ENCODE measurements around the gene TRAPPC4. TPM values are rescaled to one million over a fixed set of nuclear protein-coding genes. Genes with fewer than 3 reads are reported as not detected.
A peak's percentile ranks its signal among the peaks of the same experiment; 100 is the strongest.

Gene TRAPPC4
- total RNA-seq, 1 experiment from 2014 or later: 110 TPM

DNA sequence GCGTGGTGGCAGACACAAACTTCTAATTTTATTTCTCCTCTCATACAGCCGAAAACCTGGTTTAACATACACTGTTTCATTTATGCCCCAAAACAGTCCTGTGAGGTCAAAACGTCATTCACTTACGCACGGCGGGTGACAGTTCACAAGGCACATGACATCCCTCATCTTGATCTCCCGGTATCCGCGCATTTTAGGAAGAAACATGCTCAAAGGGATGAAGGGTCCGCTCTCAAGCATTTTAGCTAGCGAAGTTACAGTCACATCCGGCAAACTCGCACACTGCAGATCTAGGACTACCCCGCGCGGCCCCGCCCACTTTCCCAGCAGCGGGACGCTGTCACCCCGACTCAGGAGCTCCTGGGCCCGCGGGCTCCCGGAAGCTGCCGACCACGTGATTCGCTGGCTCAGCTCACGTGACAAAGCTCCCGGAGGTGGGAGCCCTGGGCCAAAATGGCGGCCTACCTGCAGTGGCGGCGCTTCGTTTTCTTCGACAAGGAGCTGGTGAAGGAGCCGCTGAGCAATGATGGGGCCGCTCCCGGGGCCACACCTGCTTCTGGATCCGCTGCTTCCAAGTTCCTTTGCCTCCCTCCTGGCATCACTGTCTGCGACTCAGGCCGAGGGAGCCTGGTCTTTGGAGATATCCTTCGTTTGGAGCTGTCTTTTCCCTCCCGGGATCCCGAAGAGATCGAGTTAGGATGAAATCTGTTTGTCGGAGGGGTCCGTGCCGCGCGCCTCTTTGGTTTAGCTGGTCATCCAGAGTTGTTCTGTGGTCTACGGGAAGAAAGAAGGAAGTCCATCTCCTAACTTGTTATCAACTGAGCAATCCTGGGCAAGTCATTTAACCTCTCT lies 49.0 kb downstream of the TRAPPC4 start, which contains the start of gene VPS11:
Gene VPS11 (plus strand): TSS at position 448 of the 852 bp plus-strand sequence. CDS start 6 bp downstream, at position 454.
- peak; percentile 98 for DNase-seq (ENCODE audit: low read depth)

Other genes starting within 250 kb of the TRAPPC4 start
- gene DDX6, start 227.6 kb upstream of the TRAPPC4 start, total RNA-seq (2014; rRNA removed; shearing (Covaris generic)): 42.1 and 46.7 TPM in 2 replicates
- gene CXCR5, start 134.9 kb upstream of the TRAPPC4 start, total RNA-seq (2014; rRNA removed; shearing (Covaris generic)): not detected in 2 replicates
- 3.9 and 5.4 TPM in 2 replicates for gene BCL9L, start 92.8 kb upstream of the TRAPPC4 start, total RNA-seq (2014; rRNA removed; shearing (Covaris generic))
- gene UPK2, start 62.5 kb upstream of the TRAPPC4 start, total RNA-seq (2014; rRNA removed; shearing (Covaris generic)): not detected in 2 replicates
- gene FOXR1, start 47.0 kb upstream of the TRAPPC4 start, total RNA-seq (2014; rRNA removed; shearing (Covaris generic)): not detected in 2 replicates
- gene CENATAC, start 20.6 kb upstream of the TRAPPC4 start, total RNA-seq (2014; rRNA removed; shearing (Covaris generic)): 27.3 and 40.2 TPM in 2 replicates
- 1,318 and 1,710 TPM in 2 replicates for gene RPS25, start 423 bp upstream of the TRAPPC4 start, total RNA-seq (2014; rRNA removed; shearing (Covaris generic))
- 12.7 and 18.9 TPM in 2 replicates for gene SLC37A4, start 12.1 kb downstream of the TRAPPC4 start, total RNA-seq (2014; rRNA removed; shearing (Covaris generic))
- gene HYOU1, start 38.4 kb downstream of the TRAPPC4 start, total RNA-seq (2014; rRNA removed; shearing (Covaris generic)): 172 and 186 TPM in 2 replicates
- 10.3 and 13.2 TPM in 2 replicates for gene VPS11, start 49.1 kb downstream of the TRAPPC4 start, total RNA-seq (2014; rRNA removed; shearing (Covaris generic))
- gene HMBS, start 66.1 kb downstream of the TRAPPC4 start, total RNA-seq (2014; rRNA removed; shearing (Covaris generic)): 2.0 and 6.0 TPM in 2 replicates
- 32.0 and 38.3 TPM in 2 replicates for gene DPAGT1, start 83.1 kb downstream of the TRAPPC4 start, total RNA-seq (2014; rRNA removed; shearing (Covaris generic))
- gene C2CD2L, start 88.6 kb downstream of the TRAPPC4 start, total RNA-seq (2014; rRNA removed; shearing (Covaris generic)): 1.7 and 10.6 TPM in 2 replicates
- gene HINFP, start 102.8 kb downstream of the TRAPPC4 start, total RNA-seq (2014; rRNA removed; shearing (Covaris generic)): 14.4 and 28.8 TPM in 2 replicates
- gene ABCG4, start 130.3 kb downstream of the TRAPPC4 start, total RNA-seq (2014; rRNA removed; shearing (Covaris generic)): not detected in 2 replicates
- gene NLRX1, start 150.0 kb downstream of the TRAPPC4 start, total RNA-seq (2014; rRNA removed; shearing (Covaris generic)): 4.3 and 9.7 TPM in 2 replicates
- not detected in 2 replicates for gene NHERF4, start 166.7 kb downstream of the TRAPPC4 start, total RNA-seq (2014; rRNA removed; shearing (Covaris generic))
- gene CBL, start 187.6 kb downstream of the TRAPPC4 start, total RNA-seq (2014; rRNA removed; shearing (Covaris generic)): 7.3 and 11.1 TPM in 2 replicates

Data from Daoy (cell line).